Ishikawa (cell line): ENCODE results near the gene UPK3A.

ENCODE experiments used
- CEBPB ChIP-seq: IDR thresholded peaks from 2 replicates; pipeline ENCODE4 v1.6.1; 2012
- CREB1 ChIP-seq: IDR thresholded peaks from 2 replicates; pipeline ENCODE4 v1.6.1; 2012; ENCODE audit warnings: low read depth
- EGR1 ChIP-seq: IDR thresholded peaks from 2 replicates; pipeline ENCODE4 v1.6.1; 2012
- EP300 ChIP-seq: IDR thresholded peaks from 2 replicates; pipeline ENCODE4 v1.6.1; 2012; ENCODE audit warnings: borderline replicate concordance
- FOXM1 ChIP-seq: IDR thresholded peaks from 2 replicates; pipeline ENCODE4 v1.6.1; 2012; ENCODE audit warnings: low read depth, borderline replicate concordance
- MAX ChIP-seq: IDR thresholded peaks from 2 replicates; pipeline ENCODE4 v1.6.1; 2012
- NFIC ChIP-seq: IDR thresholded peaks from 2 replicates; pipeline ENCODE4 v1.6.1; 2012
- RAD21 ChIP-seq: IDR thresholded peaks from 2 replicates; pipeline ENCODE4 v1.6.1; 2012; ENCODE audit warnings: low read depth
- TAF1 ChIP-seq: IDR thresholded peaks from 2 replicates; pipeline ENCODE4 v1.6.1; 2012; ENCODE audit warnings: low read depth, mild to moderate bottlenecking
- TCF12 ChIP-seq: IDR thresholded peaks from 2 replicates; pipeline ENCODE4 v1.6.1; 2012; ENCODE audit warnings: low read depth
- TEAD4 ChIP-seq: IDR thresholded peaks from 2 replicates; pipeline ENCODE4 v1.6.1; 2012
- USF1 ChIP-seq: IDR thresholded peaks from 2 replicates; pipeline ENCODE4 v1.6.1; 2012
- YY1 ChIP-seq: IDR thresholded peaks from 2 replicates; pipeline ENCODE4 v1.6.1; 2012; ENCODE audit warnings: low read depth
- ZBTB7A ChIP-seq: IDR thresholded peaks from 2 replicates; pipeline ENCODE4 v1.6.1; 2012; ENCODE audit warnings: low read depth
- TF ChIP-seq, protein P1 (sequence below): IDR thresholded peaks from 2 replicates; pipeline ENCODE4 v1.6.1; 2012; ENCODE audit warnings: low read depth, mild to moderate bottlenecking

The UPK3A gene

GRCh38 chr22:45240104-45240809, 44.5 kb upstream of the UPK3A start:
- TF ChIP-seq CREB1: no peak
- peak; percentile 70; the same call in 1 of the 2 replicates for TF ChIP-seq MAX
- TF ChIP-seq ZBTB7A: 0 out of 2 replicates have a peak, but pooled peaks have one; percentile 58

DNA sequence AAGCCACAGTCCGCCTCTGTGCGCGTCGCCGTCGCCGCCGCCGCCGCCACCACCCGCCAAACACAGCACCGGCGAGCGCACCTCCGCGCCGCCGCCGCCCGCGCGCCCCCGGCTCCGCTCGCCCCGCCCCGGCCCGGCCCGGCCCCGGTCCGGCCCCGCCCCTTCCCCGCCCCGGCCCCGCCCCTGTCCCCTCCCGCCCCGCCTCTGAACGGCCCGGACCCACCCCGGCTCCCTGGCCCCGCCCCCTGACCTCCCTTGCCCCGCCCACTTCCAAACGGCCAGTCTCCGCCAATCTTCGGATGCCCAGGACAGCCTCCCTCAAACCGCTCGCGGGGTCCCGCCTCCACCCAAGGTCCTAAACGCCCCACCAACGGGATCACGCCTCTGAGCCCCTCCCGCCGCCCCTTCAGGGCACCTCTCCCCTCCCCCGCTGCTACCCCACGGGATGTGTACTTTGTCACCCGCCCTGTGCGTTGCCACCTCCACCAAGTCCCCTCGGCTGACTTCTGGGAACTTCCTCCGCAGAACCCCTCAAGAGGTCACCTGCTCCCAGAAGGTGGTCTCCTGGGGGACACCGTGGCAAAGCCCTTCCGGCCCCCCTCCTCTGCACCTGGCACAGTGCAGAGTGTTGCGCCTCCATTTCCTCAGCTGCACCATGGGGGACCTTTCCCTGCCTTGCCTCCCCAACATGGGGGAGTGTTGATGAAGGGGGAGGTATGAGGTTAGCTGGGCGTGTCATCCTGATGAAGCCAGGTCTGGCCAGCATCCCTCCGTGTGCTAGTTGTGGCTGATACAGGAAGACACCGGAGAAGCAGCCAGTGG, 43.7 kb upstream of the UPK3A start, which contains the start of gene KIAA0930:
Gene KIAA0930 (minus strand): TSS at position 85 of the 822 bp plus-strand sequence. CDS start 191 bp downstream, outside the sequence.
- TF ChIP-seq CEBPB (no peak), EGR1 (no peak), YY1 (0 out of 2 replicates have a peak, but pooled peaks have one; percentile 39), TEAD4 (no peak)

DNA sequence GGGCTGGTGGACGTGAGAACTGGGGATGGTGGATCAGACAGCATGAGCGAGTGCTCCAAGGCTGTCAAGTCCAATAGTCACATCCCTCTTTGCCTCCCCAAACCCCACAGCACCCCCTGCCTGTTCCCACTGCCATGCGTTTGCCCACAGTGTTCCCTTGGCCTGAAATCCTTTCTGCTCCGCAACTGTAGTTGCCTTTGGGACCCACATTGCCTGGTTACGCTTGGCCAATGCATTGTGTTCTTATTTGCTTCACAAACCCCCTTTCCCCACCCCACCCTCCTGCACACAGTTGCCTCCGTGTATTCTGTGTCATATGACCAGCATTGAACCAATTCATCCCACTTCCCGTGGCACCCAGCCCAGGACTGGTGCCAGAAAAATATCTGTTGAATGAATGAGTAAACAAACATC, 42.0 kb upstream of the UPK3A start:
- TF ChIP-seq NFIC (0 out of 2 replicates have a peak, but pooled peaks have one; percentile 26), EP300 (no peak)

GRCh38 chr22:45244916-45245315, 39.8 kb upstream of the UPK3A start:
- TF ChIP-seq, protein P1, sequence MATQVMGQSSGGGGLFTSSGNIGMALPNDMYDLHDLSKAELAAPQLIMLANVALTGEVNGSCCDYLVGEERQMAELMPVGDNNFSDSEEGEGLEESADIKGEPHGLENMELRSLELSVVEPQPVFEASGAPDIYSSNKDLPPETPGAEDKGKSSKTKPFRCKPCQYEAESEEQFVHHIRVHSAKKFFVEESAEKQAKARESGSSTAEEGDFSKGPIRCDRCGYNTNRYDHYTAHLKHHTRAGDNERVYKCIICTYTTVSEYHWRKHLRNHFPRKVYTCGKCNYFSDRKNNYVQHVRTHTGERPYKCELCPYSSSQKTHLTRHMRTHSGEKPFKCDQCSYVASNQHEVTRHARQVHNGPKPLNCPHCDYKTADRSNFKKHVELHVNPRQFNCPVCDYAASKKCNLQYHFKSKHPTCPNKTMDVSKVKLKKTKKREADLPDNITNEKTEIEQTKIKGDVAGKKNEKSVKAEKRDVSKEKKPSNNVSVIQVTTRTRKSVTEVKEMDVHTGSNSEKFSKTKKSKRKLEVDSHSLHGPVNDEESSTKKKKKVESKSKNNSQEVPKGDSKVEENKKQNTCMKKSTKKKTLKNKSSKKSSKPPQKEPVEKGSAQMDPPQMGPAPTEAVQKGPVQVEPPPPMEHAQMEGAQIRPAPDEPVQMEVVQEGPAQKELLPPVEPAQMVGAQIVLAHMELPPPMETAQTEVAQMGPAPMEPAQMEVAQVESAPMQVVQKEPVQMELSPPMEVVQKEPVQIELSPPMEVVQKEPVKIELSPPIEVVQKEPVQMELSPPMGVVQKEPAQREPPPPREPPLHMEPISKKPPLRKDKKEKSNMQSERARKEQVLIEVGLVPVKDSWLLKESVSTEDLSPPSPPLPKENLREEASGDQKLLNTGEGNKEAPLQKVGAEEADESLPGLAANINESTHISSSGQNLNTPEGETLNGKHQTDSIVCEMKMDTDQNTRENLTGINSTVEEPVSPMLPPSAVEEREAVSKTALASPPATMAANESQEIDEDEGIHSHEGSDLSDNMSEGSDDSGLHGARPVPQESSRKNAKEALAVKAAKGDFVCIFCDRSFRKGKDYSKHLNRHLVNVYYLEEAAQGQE: no peak
- TF ChIP-seq RAD21 (no peak), NFIC (no peak), EGR1 (no peak), TEAD4 (no peak)

- 0 out of 2 replicates have a peak, but pooled peaks have one; percentile 16 for TF ChIP-seq TEAD4
- no peak for TF ChIP-seq USF1
- no peak for TF ChIP-seq EP300
- TF ChIP-seq ZBTB7A: no peak
- TF ChIP-seq, protein P1: no peak
- TF ChIP-seq CREB1: no peak
These were observed 38.4 kb upstream of the UPK3A start for GRCh38 chr22:45246060-45246985.

DNA sequence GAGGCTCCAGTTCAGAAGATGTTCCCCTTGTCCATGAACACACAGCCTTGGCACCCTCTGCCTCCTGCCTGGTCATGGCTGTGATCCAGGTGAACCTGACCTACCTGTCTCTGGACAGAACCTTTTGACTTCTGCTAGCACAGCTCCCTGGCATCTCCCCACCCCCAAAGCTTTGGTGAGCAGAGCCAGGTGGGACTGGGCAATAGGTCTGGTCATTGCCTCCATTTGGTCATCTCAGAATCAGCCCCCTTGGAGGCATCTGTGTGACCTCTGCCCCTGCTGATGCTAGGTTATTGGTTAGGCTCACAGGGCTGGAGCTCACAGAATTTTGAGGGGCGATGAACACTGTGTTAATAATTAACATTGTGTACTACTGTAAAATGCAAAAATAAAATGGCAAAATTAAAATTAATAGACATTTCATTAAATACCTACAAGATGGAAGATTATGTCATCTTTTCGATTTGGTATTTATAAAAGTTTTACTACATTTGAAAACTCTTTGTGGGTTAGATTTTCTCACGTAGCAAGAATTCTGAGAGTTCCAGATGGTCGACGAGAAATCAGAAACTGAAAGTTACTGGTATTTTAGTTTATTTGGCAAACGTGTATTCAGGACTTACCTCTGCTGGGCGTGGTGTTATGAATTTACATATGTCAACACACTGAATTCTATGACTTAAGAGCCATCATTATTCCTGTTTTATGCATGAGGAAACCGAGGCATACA, 35.8 kb upstream of the UPK3A start:
- no peak for TF ChIP-seq EGR1
- no peak for TF ChIP-seq FOXM1
- no peak for TF ChIP-seq MAX
- no peak for TF ChIP-seq EP300
- TF ChIP-seq TCF12: no peak
- TF ChIP-seq RAD21: no peak
- no peak for TF ChIP-seq TEAD4
- TF ChIP-seq, protein P1: no peak
- no peak for TF ChIP-seq ZBTB7A
- TF ChIP-seq YY1: no peak
- TF ChIP-seq TAF1: no peak
- TF ChIP-seq CEBPB: no peak
- no peak for TF ChIP-seq USF1
- no peak for TF ChIP-seq NFIC
- no peak for TF ChIP-seq CREB1
